Gastrocnemius medialis (tissue), 4 donors: ENCODE measurements around the gene PRRG1. TPM values are rescaled to one million over a fixed set of nuclear protein-coding genes. Genes with fewer than 3 reads are reported as not detected.

Source experiments
- ATAC-seq, 2 donors: fragments of 150-250 bp; one replicate each; pipeline ENCODE4 v1.9.1; 2016
- DNase-seq, 2 donors: peaks; one replicate each; pipeline ENCODE4 v3.0.0-alpha.2; 2019
- H3K27ac ChIP-seq, 4 donors: fragments of 200-600 bp; sonication (generic); 1 replicate in 1 of 4; 2 replicates in 3 of 4; pipeline ENCODE4 v1.5.1; 2016 to 2018; ENCODE audit warnings: mild to moderate bottlenecking in 2 of 4, moderate library complexity in 1 of 4
- H3K27me3 ChIP-seq, 3 donors: fragments of 200-600 bp; sonication (generic) in 2 of 3; 1 replicate in 1 of 3; 2 replicates in 2 of 3; pipeline versions ENCODE4 v1.5.1 to v1.6.0; 2016 to 2019; ENCODE audit warnings: mild to moderate bottlenecking in 1 of 3, moderate library complexity in 1 of 3
- H3K36me3 ChIP-seq, 2 donors: fragments of 200-600 bp; sonication (generic) in 1 of 2; one replicate each; pipeline ENCODE4 v1.5.1; 2017 to 2018
- H3K4me1 ChIP-seq, 2 donors: fragments of 200-600 bp; sonication (generic) in 1 of 2; one replicate each; pipeline ENCODE4 v1.5.1; 2016 to 2017; ENCODE audit warnings: mild to moderate bottlenecking in 2 of 2
- H3K4me3 ChIP-seq, 4 donors: fragments of 200-600 bp; sonication (generic) in 3 of 4; 1 replicate in 1 of 4; 2 replicates in 3 of 4; pipeline ENCODE4 v1.5.1; 2016 to 2019; ENCODE audit warnings: mild to moderate bottlenecking in 2 of 4
- H3K9me3 ChIP-seq, 3 donors: fragments of 200-600 bp; sonication (generic) in 2 of 3; 1 replicate in 1 of 3; 2 replicates in 2 of 3; pipeline ENCODE4 v1.5.1; 2016 to 2019
- CTCF ChIP-seq, 5 experiments: fragments of 450-650 bp in 3 of 5; fragments of 200-600 bp in 2 of 5; sonication (generic) in 2 of 5; IDR thresholded peaks in 4 of 5; conservative IDR thresholded peaks in 1 of 5; 1 replicate in 4 of 5; 2 replicates in 1 of 5; pipeline ENCODE4 v1.5.1; 2016 to 2019; ENCODE audit warnings: antibody characterized with exemption in 5 of 5, mild to moderate bottlenecking in 3 of 5, moderate library complexity in 3 of 5
- POLR2A ChIP-seq, 2 donors: fragments of 450-650 bp; IDR thresholded peaks; one replicate each; pipeline ENCODE4 v1.6.1; 2017; ENCODE audit warnings: antibody characterized with exemption in 2 of 2, mild to moderate bottlenecking in 2 of 2, moderate library complexity in 2 of 2
- in situ Hi-C, 4 donors: fragments of 200-750 bp; cut with MboI; loops; one replicate each; pipeline versions ENCODE4 v1.15.0 to v1.8.0; 2017; ENCODE audit warnings: low sequenced_read_pairs in 4 of 4
- intact Hi-C: fragments of 100-400 bp; cut with DNase I; formaldehyde crosslinking; loops from one replicate; pipeline ENCODE4 v1.15.1; 2023; ENCODE audit warnings: low total_unique reads
- total RNA-seq, 4 donors: library from RNA; depleted of rRNA; stranded (reverse); fragments of >200 nt; gene quantifications; one replicate each; pipeline versions ENCODE4 v1.1.0 to v1.2.3, GENCODE V29; 2016

PRRG1 gene
- total RNA-seq, 4 donors from 2014 or later: 8.2 to 20.0 (median 10.1) TPM

GRCh38 chrX:37350034-37350365 is 836 bp downstream of the PRRG1 start:
- H3K27ac ChIP-seq: peak overlapping the region; percentile 85 to 92 (median 88)
- H3K36me3 ChIP-seq: no peaks in the 10 kb centered on the region
- no peaks in the 10 kb centered on the region for H3K27me3 ChIP-seq
- peak in 1 of 2 donors; percentile 37 for ATAC-seq
- H3K4me1 ChIP-seq: peaks cover 16 to 26% of the 10 kb centered on the region in 2 donors
- TF ChIP-seq POLR2A (IDR thresholded peaks at IDR 0.05): no peak
- TF ChIP-seq CTCF (IDR thresholded peaks at IDR 0.05 in 4 of 5, conservative IDR thresholded peaks at IDR 0.05 in 1 of 5): no peak
- H3K4me3 ChIP-seq: peak overlapping the region; percentile 55 to 78 (median 72)
- H3K9me3 ChIP-seq: no peaks in the 10 kb centered on the region
- DNase-seq: peak; percentile 15 to 17
- intact Hi-C loops (no loop called here), in situ Hi-C loops (no loop called here)

GRCh38 chrX:37353646-37354045 is 4.5 kb downstream of the PRRG1 start:
- intact Hi-C loops: no loop called here
- DNase-seq: no peak

GRCh38 chrX:37357436-37357835 is 8.3 kb downstream of the PRRG1 start:
- DNase-seq: no peak
- in situ Hi-C loops (no loop called here), intact Hi-C loops (no loop called here)
- Histone ChIP-seq H3K27me3 (no peaks in the 10 kb centered on the region), H3K36me3 (no peaks in the 10 kb centered on the region), H3K9me3 (no peaks in the 10 kb centered on the region), H3K4me1 (peaks cover 4 to 5% of the 10 kb centered on the region in 2 donors), H3K4me3 (no peak overlapping the region), H3K27ac (no peak overlapping the region)
- TF ChIP-seq POLR2A (IDR thresholded peaks at IDR 0.05) (no peak), CTCF (IDR thresholded peaks at IDR 0.05 in 4 of 5, conservative IDR thresholded peaks at IDR 0.05 in 1 of 5) (no peak)
- ATAC-seq: no peak

More at GRCh38 chrX:37353646-37354045, 4.5 kb downstream of the PRRG1 start:
- H3K4me3 ChIP-seq: no peak overlapping the region
- H3K4me1 ChIP-seq: peaks cover 8 to 21% of the 10 kb centered on the region in 2 donors
- TF ChIP-seq POLR2A (IDR thresholded peaks at IDR 0.05): no peak
- TF ChIP-seq CTCF (IDR thresholded peaks at IDR 0.05 in 4 of 5, conservative IDR thresholded peaks at IDR 0.05 in 1 of 5): no peak
- no peaks in the 10 kb centered on the region for H3K9me3 ChIP-seq
- no peaks in the 10 kb centered on the region for H3K27me3 ChIP-seq
- in situ Hi-C loops: no loop called here
- no peak overlapping the region for H3K27ac ChIP-seq
- ATAC-seq: no peak
- no peaks in the 10 kb centered on the region for H3K36me3 ChIP-seq

GRCh38 chrX:37361596-37361995 is 12.4 kb downstream of the PRRG1 start:
- intact Hi-C loops: no loop called here
- Histone ChIP-seq H3K36me3 (no peaks in the 10 kb centered on the region), H3K4me3 (no peak overlapping the region), H3K4me1 (peaks cover 0 to 5% of the 10 kb centered on the region in 2 donors), H3K9me3 (no peaks in the 10 kb centered on the region), H3K27me3 (no peaks in the 10 kb centered on the region), H3K27ac (no peak overlapping the region)
- DNase-seq (no peak), ATAC-seq (no peak)
- in situ Hi-C loops: no loop called here
- no peak for TF ChIP-seq POLR2A (IDR thresholded peaks at IDR 0.05)

GRCh38 chrX:37364666-37365065 is 15.5 kb downstream of the PRRG1 start:
- intact Hi-C loops: no loop called here
- H3K27me3 ChIP-seq: no peaks in the 10 kb centered on the region
- in situ Hi-C loops: no loop called here
- no peak overlapping the region for H3K4me3 ChIP-seq
- no peaks in the 10 kb centered on the region for H3K36me3 ChIP-seq
- TF ChIP-seq POLR2A (IDR thresholded peaks at IDR 0.05) (no peak), CTCF (IDR thresholded peaks at IDR 0.05 in 4 of 5, conservative IDR thresholded peaks at IDR 0.05 in 1 of 5) (no peak)
- DNase-seq (no peak), ATAC-seq (no peak)
- H3K9me3 ChIP-seq: no peaks in the 10 kb centered on the region
- peaks cover 0 to 5% of the 10 kb centered on the region in 2 donors for H3K4me1 ChIP-seq
- no peak overlapping the region for H3K27ac ChIP-seq
